HG03558 (cell line): Measurements from ENCODE around the gene ARMC7.
"Not testable (repeated sequence)": the region's sequence is repeated elsewhere in the genome, so short reads cannot be mapped to it uniquely, and the experiment has no call there.

ENCODE experiments used
- ATAC-seq: cut with Tn5 transposase; IDR thresholded peaks from one replicate; pipeline ENCODE4 v1.9.1; 2021; ENCODE audit warnings: moderate number of reproducible peaks; ENCODE audit not compliant: unreplicated experiment; ENCODE audit errors: extremely low read depth

The ARMC7 gene

GRCh38 chr17:75147878-75148546, 38.2 kb downstream of the ARMC7 start:
- ATAC-seq, result no peak

- ATAC-seq, result no peak
These were observed 42.2 kb downstream of the ARMC7 start for GRCh38 chr17:75151930-75152329.

GRCh38 chr17:75152523-75152921, 42.8 kb downstream of the ARMC7 start:
- no peak for ATAC-seq

GRCh38 chr17:75152922-75153779, 43.4 kb downstream of the ARMC7 start:
- no peak for ATAC-seq

- ATAC-seq, result peak; percentile 10
These were observed 44.0 kb downstream of the ARMC7 start for GRCh38 chr17:75153780-75154194.

GRCh38 chr17:75154195-75155106, 44.7 kb downstream of the ARMC7 start, which contains the start of gene JPT1:
TSS of gene JPT1 (minus strand) at chr17:75154512. CDS start at chr17:75154397, 115 bp downstream.
- ATAC-seq, result peak; percentile 88

- ATAC-seq, result no peak
These were observed 45.4 kb downstream of the ARMC7 start for GRCh38 chr17:75155191-75155601.

- ATAC-seq, result not testable (repeated sequence)
These were observed 48.7 kb downstream of the ARMC7 start for GRCh38 chr17:75158480-75158879.

- ATAC-seq, result no peak
These were observed 49.6 kb downstream of the ARMC7 start for GRCh38 chr17:75159196-75160031.

GRCh38 chr17:75160211-75160610, 50.4 kb downstream of the ARMC7 start:
- ATAC-seq, result no peak

GRCh38 chr17:75163074-75163473, 53.3 kb downstream of the ARMC7 start:
- no peak for ATAC-seq

GRCh38 chr17:75164606-75165005, 54.8 kb downstream of the ARMC7 start:
- not testable (repeated sequence) for ATAC-seq

- no peak for ATAC-seq
These were observed 59.2 kb downstream of the ARMC7 start for GRCh38 chr17:75168998-75169397.

- no peak for ATAC-seq
These were observed 63.8 kb downstream of the ARMC7 start for GRCh38 chr17:75173526-75173925.

- ATAC-seq, result no peak
These were observed 65.2 kb downstream of the ARMC7 start for GRCh38 chr17:75174996-75175395.

- no peak for ATAC-seq
These were observed 66.9 kb downstream of the ARMC7 start for GRCh38 chr17:75176625-75177024.

GRCh38 chr17:75178453-75178852, 68.7 kb downstream of the ARMC7 start:
- no peak for ATAC-seq
